HL-60 (cell line): Measurements from ENCODE around the gene SSH2.

Source experiments
- DNase-seq, 2 experiments: peaks; one replicate each; pipeline ENCODE4 v3.0.0-alpha.2; 2010 to 2020; ENCODE audit warnings: low read depth in 1 of 2, low spot score in 1 of 2
- H3K27ac ChIP-seq: fragments of 250-450 bp; sonication (Bioruptor Pico); replicated peaks from 2 replicates; pipeline ENCODE4 v1.5.1; 2020; ENCODE audit warnings: mild to moderate bottlenecking, moderate library complexity
- H3K27me3 ChIP-seq: fragments of 250-450 bp; sonication (Bioruptor Pico); 2 replicates; pipeline ENCODE4 v1.5.1; 2021; ENCODE audit warnings: mild to moderate bottlenecking, moderate library complexity; ENCODE audit not compliant: insufficient read depth, poor library complexity, severe bottlenecking
- H3K4me3 ChIP-seq: replicated peaks from 2 replicates; pipeline ENCODE4 v1.5.1; 2011; ENCODE audit warnings: mild to moderate bottlenecking, control low read depth, low read length; ENCODE audit not compliant: insufficient read depth
- CTCF ChIP-seq: IDR thresholded peaks from one replicate; pipeline ENCODE4 v1.5.1; 2011; ENCODE audit warnings: low read length, control low read depth, inconsistent platforms; ENCODE audit not compliant: insufficient read depth
- GABPA ChIP-seq: IDR thresholded peaks from 2 replicates; pipeline ENCODE4 v1.6.1; 2012; ENCODE audit warnings: low read depth
- POLR2AphosphoS5 ChIP-seq: IDR thresholded peaks from 2 replicates; pipeline ENCODE4 v1.6.1; 2012; ENCODE audit warnings: low read depth
- REST ChIP-seq: IDR thresholded peaks from 2 replicates; pipeline ENCODE4 v1.6.1; 2012; ENCODE audit warnings: low read depth; ENCODE audit not compliant: insufficient replicate concordance
- SPI1 ChIP-seq: IDR thresholded peaks from 2 replicates; pipeline ENCODE4 v1.6.1; 2012; ENCODE audit warnings: low read depth, mild to moderate bottlenecking, borderline replicate concordance

Gene SSH2

GRCh38 chr17:29608986-29609385, 321.0 kb downstream of the SSH2 start:
- no peak for DNase-seq
- TF ChIP-seq SPI1 (no peak), REST (no peak), GABPA (no peak), CTCF (no peak), POLR2AphosphoS5 (no peak)
- no peak overlapping the region for H3K4me3 ChIP-seq

GRCh38 chr17:29607557-29608195, 322.4 kb downstream of the SSH2 start:
- TF ChIP-seq CTCF (no peak), GABPA (no peak), SPI1 (no peak), POLR2AphosphoS5 (no peak), REST (no peak)

More at GRCh38 chr17:29608986-29609385, 321.0 kb downstream of the SSH2 start:
- Histone ChIP-seq H3K27ac (no peak overlapping the region), H3K27me3 (no peaks in the 10 kb centered on the region)

GRCh38 chr17:29603109-29603674, 326.8 kb downstream of the SSH2 start:
- H3K27me3 ChIP-seq: no peaks in the 10 kb centered on the region
- no peak for DNase-seq
- TF ChIP-seq SPI1: no peak
- no peak for TF ChIP-seq CTCF
- TF ChIP-seq GABPA: no peak
- H3K27ac ChIP-seq: no peak overlapping the region
- H3K4me3 ChIP-seq: no peak overlapping the region

More at GRCh38 chr17:29607557-29608195, 322.4 kb downstream of the SSH2 start:
- Histone ChIP-seq H3K27me3 (no peaks in the 10 kb centered on the region), H3K4me3 (no peak overlapping the region), H3K27ac (no peak overlapping the region)
- no peak for DNase-seq
